ENCODE data around the gene SCRG1.

The SCRG1 gene

DNA sequence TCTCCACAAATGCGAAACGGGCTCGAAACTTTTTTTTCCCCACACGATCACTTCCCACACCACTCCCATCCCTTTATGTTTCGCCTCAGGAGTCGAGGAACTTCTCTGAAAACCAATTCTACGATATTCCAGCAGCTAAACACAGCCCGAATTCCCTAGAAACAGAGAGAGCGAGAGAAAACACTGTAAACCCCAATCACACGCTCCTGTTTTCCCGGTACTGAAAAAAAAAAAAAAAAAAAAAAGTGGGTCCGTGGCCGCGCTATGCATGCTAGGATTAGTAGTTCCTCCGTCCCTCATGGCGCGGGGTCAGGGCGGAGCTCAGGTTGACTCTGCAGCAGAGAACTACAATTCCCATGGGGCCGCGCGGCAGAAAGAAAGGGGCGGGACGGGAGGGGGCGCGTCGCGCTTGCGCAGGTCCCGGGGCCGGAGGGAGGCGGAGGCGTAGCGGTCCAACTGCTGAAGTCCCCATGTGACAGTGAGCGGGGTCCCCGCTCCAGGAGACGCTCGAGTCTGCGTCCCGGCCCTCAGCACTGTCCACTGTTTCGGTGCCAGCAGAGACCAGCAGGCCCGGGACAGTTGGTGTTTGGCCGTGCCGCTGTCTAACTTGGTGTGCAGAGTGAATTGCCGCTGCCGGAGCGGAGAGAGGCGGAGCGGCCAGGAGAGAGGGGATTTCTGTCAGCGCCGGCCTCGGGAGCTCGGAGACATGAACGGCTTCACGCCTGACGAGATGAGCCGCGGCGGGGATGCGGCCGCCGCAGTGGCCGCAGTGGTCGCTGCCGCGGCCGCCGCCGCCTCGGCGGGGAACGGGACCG lies 28.2 kb downstream of the SCRG1 start, which contains the start of gene SAP30:
TSS of gene SAP30 (plus strand) at position 478 of the 815 bp plus-strand sequence. CDS start at position 707, 229 bp downstream.
- H3K9me3 ChIP-seq (ENCODE audit: control insufficient read depth, low read length) = no peaks in the 10 kb centered on the region
- H3K27me3 ChIP-seq (ENCODE audit: control insufficient read depth, insufficient read depth, low read length) = no peaks in the 10 kb centered on the region
- no peaks in the 10 kb centered on the region for H3K79me2 ChIP-seq
- H3K4me2 ChIP-seq (ENCODE audit: low read length) = peak within 1 kb of the TSS; percentile 98
- TF ChIP-seq, protein P1, sequence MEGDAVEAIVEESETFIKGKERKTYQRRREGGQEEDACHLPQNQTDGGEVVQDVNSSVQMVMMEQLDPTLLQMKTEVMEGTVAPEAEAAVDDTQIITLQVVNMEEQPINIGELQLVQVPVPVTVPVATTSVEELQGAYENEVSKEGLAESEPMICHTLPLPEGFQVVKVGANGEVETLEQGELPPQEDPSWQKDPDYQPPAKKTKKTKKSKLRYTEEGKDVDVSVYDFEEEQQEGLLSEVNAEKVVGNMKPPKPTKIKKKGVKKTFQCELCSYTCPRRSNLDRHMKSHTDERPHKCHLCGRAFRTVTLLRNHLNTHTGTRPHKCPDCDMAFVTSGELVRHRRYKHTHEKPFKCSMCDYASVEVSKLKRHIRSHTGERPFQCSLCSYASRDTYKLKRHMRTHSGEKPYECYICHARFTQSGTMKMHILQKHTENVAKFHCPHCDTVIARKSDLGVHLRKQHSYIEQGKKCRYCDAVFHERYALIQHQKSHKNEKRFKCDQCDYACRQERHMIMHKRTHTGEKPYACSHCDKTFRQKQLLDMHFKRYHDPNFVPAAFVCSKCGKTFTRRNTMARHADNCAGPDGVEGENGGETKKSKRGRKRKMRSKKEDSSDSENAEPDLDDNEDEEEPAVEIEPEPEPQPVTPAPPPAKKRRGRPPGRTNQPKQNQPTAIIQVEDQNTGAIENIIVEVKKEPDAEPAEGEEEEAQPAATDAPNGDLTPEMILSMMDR (IDR thresholded peaks at IDR 0.05) = no peak
- H3K4me3 ChIP-seq (ENCODE audit: low read depth, low read length) = peak within 1 kb of the TSS; percentile 82
- peak within 1 kb of the TSS; percentile 89 for H3K27ac ChIP-seq
- H3K9ac ChIP-seq = no peak within 1 kb of the TSS
- peak within 1 kb of the TSS; percentile 87 for H2AFZ ChIP-seq
- H3K36me3 ChIP-seq (ENCODE audit: control insufficient read depth, insufficient read depth, low read length) = no peaks in the 10 kb centered on the region
- no peaks in the 10 kb centered on the region for H3K4me1 ChIP-seq

DNA sequence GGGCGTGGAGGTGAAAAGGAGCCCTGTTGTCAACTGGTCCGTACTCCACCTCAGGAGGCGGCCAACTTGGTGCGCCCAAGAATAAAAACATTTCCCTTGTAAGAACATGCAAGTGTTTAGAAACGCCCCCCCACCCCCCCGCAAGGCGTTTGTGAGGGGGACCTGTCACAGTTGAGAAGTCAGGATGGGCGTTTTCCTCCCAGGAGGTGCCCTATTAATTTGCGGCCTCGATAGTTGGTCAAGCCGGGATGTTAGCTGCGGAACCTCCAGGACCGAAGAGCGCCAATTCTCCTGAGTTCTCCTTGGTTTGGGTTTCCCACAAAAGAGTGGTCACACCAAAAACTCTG lies 28.8 kb downstream of the SCRG1 start:
- no peaks in the 10 kb centered on the region for H3K4me1 ChIP-seq
- H3K36me3 ChIP-seq (ENCODE audit: control insufficient read depth, insufficient read depth, low read length) = no peaks in the 10 kb centered on the region
- no peaks in the 10 kb centered on the region for H3K27me3 ChIP-seq (ENCODE audit: control insufficient read depth, insufficient read depth, low read length)
- no peaks in the 10 kb centered on the region for H3K79me2 ChIP-seq
- H3K4me3 ChIP-seq (ENCODE audit: low read depth, low read length) = peak overlapping the region; percentile 82
- peak overlapping the region; percentile 92 for H3K4me2 ChIP-seq (ENCODE audit: low read length)
- H3K9ac ChIP-seq = no peak overlapping the region
- peak overlapping the region; percentile 89 for H3K27ac ChIP-seq
- H3K9me3 ChIP-seq (ENCODE audit: control insufficient read depth, low read length) = no peaks in the 10 kb centered on the region
- H2AFZ ChIP-seq = peak overlapping the region; percentile 63
- TF ChIP-seq, protein P1 (IDR thresholded peaks at IDR 0.05) = no peak

DNA sequence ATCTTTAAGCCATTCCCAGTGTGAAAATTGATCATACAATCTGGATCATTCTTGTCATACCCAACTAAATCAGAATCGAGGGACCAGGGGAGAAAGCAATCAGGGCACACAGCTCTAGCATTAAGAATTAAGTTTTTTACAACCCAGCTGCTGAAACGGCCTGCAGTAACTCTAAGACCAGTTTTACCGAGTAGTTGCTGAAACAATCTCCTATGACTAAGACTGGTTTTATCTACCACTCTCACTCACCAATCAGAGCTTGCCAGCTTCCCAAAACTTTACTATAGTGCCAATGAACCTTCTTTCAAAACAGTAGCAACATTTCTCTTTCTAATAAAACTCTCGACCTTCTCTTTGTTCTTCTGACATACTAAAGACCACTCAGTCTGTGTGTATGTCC lies 31.0 kb downstream of the SCRG1 start:
- no peak overlapping the region for H3K4me3 ChIP-seq (ENCODE audit: low read depth, low read length)
- H3K9ac ChIP-seq = no peak overlapping the region
- H3K4me2 ChIP-seq (ENCODE audit: low read length) = no peak overlapping the region
- no peak overlapping the region for H3K27ac ChIP-seq
- H3K9me3 ChIP-seq (ENCODE audit: control insufficient read depth, low read length) = no peaks in the 10 kb centered on the region
- TF ChIP-seq, protein P1 (IDR thresholded peaks at IDR 0.05) = no peak
- no peaks in the 10 kb centered on the region for H3K27me3 ChIP-seq (ENCODE audit: control insufficient read depth, insufficient read depth, low read length)
- H3K36me3 ChIP-seq (ENCODE audit: control insufficient read depth, insufficient read depth, low read length) = no peaks in the 10 kb centered on the region
- no peak overlapping the region for H2AFZ ChIP-seq
- H3K4me1 ChIP-seq = no peaks in the 10 kb centered on the region
- no peaks in the 10 kb centered on the region for H3K79me2 ChIP-seq

DNA sequence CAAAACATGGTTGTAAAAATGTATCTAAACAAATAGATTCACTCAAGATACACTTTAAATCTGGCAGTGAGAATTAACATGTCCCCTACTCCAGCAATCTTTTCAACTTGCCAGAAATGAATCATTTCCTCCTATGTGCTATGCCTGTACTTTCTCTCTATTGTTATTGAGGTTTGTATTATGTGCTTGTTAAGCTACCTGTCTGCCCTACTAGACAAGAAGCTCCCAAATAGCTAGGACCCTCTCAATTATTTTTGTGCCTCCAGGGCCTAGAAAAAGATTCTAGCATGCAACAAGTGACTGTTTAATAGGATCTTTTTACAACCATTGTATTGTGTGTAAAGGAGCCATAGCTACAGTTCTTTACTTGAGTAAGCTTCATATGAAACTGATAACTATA lies 31.6 kb downstream of the SCRG1 start:
- H3K9ac ChIP-seq = no peak overlapping the region
- H3K27ac ChIP-seq = no peak overlapping the region

More for the DNA sequence above, 31.6 kb downstream of the SCRG1 start:
- Histone ChIP-seq H3K9me3 (ENCODE audit: control insufficient read depth, low read length) (no peaks in the 10 kb centered on the region), H3K4me3 (ENCODE audit: low read depth, low read length) (no peak overlapping the region), H3K4me2 (ENCODE audit: low read length) (no peak overlapping the region), H3K36me3 (ENCODE audit: control insufficient read depth, insufficient read depth, low read length) (no peaks in the 10 kb centered on the region), H3K79me2 (no peaks in the 10 kb centered on the region), H2AFZ (no peak overlapping the region), H3K27me3 (ENCODE audit: control insufficient read depth, insufficient read depth, low read length) (no peaks in the 10 kb centered on the region), H3K4me1 (no peaks in the 10 kb centered on the region)
- TF ChIP-seq, protein P1 (IDR thresholded peaks at IDR 0.05) = no peak
